Effector CD4-positive, alpha-beta T cell (primary cell): ENCODE data around the gene RSU1.

ENCODE experiments used
- DNase-seq: peaks from one replicate; pipeline ENCODE4 v3.0.0-alpha.2; 2020

The RSU1 gene

DNA sequence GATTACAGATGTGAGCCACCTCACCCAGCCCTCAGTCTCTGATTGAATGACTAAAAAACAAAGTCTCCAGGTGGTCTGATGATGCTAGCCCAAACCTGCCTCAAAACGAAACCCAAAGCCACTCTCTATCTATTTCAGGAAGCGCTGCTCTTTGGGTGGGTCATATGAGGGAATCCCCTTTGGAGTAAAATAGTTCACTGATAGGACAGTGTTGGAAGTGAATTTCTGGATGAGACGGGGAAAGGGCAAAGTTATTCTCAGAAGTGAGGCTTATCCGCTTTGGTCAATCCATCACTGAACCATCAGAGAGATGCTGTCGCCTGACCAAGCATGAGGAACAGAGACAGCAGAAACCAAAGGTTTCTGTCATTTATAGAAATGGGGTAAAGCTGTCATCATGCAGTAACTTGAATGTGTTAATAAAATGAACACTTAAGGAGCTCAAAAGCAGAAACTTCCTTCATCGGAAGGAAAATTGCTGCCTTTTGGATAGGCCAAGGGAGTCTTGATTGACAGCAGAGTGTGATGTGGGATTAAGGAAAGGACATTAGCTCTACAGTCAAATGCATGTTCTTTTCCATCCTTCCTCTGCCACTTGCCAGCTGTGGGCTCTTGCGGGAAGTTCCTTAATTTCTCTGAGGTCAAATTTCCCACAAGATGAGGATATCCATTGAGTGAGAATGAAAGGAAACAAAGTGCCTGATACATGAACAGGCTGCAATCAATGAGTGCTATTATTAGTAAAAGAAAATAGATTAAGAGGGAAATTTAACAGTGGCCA is 230.7 kb downstream of the RSU1 start:
- no peak for DNase-seq

GRCh38 chr10:16585103-16585502 is 232.1 kb downstream of the RSU1 start:
- no peak for DNase-seq

DNA sequence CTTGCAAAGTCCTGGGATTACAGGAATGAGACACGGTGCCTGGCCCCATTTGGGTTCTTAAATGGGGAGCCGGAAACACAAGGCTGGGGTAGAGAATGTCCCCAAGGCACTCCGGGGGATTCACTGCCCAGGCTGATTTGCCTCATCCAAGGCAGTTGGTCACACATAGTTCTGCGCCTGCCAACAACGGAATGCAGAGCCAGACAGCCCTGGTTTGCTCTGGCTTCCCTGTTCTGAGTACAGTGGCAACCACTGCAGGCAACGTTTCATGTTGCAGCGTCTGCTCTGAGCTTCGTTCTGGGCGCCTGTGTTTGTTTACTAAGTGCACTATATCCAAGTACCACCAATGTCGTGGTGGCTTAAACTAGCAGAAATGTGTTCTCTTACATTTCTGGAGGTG is 233.8 kb downstream of the RSU1 start:
- no peak for DNase-seq

DNA sequence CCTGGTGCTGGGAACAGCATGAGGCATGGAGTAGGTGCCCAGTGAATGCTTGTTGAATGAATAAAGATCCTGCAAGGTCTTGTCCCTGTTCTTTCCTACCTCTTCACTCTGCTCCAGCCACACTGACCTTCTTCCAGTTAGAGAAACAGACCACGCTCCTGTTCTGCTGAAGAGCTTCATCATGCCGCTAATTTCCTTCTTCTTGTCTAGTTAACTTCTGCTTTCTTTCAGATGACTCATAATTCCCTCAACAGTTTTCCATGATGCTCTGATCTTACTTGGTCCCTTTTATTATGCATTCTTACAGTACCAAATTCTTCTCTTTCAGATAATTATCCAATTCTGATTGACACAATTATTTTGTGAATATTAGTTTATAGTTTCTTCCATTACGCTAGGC is 236.0 kb downstream of the RSU1 start:
- DNase-seq, result no peak

DNA sequence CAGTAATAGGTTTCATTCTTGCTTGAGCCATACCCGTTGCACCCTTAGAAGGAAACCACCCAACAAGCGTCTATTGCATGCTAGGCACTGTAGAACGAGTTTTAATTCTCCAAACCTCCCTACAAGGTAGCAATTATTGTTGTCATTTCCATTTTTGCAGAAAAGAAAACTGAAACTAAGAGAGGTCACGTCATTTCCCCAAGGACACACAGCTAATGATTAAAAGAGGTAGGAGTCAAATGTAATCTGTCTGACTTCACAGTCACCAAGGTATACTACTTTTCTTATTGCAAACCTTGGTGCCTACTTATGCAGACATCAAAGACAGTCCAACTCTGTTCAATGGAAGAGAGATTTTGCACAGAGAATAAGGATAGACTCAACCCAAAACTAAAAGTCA is 246.5 kb downstream of the RSU1 start:
- no peak for DNase-seq

DNA sequence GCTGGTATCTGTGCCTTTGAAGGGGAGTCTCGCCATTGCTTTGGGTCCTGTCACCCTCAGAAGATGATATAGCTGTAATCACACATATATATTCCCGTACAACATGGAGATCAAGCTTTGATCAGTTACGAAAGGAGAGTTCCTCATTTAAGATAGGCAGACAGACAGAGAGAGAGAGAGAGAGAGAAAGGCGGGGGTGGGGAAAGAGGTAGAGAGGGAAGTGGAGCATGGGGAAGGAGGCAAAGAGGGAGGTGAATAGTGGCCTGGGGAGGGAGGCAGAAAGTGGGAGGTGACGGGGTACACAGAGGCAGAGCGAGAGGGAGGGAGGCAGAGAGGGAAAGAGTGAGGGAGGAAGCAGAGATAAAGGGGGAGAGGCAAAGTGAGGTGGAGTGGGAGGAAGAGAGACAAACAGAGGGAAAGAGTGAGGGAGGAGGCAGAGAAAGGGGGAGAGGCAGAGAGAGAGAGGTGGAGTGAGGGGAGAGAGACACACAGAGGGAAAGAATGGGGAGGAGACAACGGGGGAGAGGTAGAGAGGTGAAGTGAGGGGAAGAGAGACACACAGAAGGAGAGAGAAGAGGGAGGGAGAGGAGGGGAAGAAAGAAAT is 250.9 kb downstream of the RSU1 start:
- DNase-seq, result no peak

DNA sequence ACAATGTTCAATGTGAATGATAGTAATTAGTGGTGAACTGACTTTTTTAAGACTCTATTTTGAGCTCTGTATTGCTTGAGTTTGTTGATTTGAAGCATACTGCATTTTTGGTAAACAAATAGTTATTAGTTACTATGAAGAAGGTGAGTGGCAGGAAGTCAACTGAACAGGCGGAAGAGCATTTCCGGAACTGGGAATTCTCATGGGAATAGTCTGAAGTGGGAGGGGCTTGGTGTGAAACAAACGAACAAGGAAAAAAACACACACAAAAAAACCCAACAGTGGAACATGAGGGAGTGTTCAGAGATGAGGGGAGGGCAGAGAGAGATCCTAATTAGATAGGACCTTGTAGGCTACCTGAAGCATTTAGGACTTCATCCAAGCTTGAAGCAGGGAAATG is 251.6 kb downstream of the RSU1 start:
- DNase-seq, result no peak

- DNase-seq, result no peak
Observed at GRCh38 chr10:16562891-16563290, 254.3 kb downstream of the RSU1 start.

- DNase-seq, result no peak
Observed at GRCh38 chr10:16559236-16559773, 257.9 kb downstream of the RSU1 start.

DNA sequence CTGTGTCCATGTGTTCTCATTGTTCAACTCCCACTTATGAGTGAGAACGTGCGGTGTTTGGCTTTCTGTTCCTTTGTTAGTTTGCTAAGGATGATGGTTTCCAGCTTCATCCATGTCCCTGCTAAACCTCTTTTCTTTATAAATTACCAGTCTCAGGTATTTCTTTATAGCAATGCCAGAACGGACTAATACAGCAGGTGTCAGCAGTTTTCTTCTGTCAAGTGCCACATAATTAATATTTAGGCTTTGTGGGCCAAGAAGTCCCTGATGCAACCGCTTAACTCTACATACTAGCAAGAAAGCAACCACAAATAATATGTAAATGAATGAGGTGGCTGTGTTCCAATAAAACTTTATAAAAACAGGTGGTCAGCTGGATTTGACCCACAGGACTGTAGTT is 269.3 kb downstream of the RSU1 start:
- no peak for DNase-seq

DNA sequence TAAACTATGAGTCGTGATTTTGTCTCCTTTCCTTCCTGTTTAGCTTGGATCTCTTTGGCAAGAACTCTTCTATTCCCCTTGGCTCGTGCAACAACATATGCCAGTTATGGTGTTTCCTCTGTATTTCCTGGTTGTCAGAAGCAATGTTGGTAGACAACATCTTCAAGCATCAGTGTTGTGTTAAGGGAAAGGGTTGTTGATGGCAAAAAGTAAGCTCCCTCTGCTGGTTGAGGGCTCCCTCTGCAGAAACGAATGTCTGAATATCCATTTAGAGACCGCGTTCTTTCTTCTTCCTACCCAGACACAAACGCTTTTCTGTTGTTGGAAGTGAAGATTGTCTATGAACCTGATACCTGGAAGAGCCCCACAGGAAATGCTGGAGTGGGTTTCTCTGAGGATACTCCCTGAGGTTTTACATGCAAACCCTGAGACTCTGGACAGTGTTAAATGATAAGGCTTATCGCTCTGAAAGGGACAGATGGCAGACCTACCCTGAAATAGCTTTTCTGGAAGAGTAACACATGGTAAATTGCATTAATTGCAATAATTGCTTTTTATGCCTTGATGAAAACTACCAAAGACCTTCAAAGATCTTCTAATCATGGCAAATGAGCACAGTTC is 272.0 kb downstream of the RSU1 start:
- no peak for DNase-seq

- DNase-seq, result no peak
Observed at GRCh38 chr10:16544591-16544990, 272.6 kb downstream of the RSU1 start.

DNA sequence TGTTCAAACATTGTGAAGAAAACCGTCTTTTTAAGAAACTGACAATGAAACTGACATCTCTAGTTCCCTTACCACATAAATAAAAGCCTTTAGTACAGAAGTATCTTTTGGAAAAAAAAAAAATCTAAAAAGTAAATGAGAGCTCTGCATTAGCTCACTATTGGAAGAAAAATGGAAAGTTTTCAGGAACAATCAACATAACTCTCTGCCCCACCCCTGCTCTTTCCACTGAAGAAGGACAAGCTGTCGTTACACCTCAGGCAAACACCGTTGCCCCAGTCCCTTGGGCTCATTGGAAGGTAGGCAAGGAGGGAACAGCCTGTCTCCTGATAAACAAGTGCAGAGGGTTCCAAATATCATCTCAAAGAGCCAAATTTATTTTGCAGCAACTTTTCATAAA is 273.1 kb downstream of the RSU1 start:
- DNase-seq, result no peak
